CD14-positive monocyte (primary cell): ENCODE data around the gene IL5. TPM values are rescaled to one million over a fixed set of nuclear protein-coding genes. Genes with fewer than 3 reads are reported as not detected.
"Not testable (repeated sequence)": the region's sequence is repeated elsewhere in the genome, so short reads cannot be mapped to it uniquely, and the experiment has no call there.

Experiments used
- DNase-seq, 3 donors: peaks; one replicate each; pipeline ENCODE4 v3.0.0-alpha.2; 2011 to 2022
- H2AFZ ChIP-seq: 2 replicates; pipeline ENCODE4 v1.6.0; 2012; ENCODE audit warnings: mild to moderate bottlenecking, low read depth, low read length, inconsistent platforms; ENCODE audit not compliant: insufficient read depth, poor library complexity, severe bottlenecking
- H3K27ac ChIP-seq, 2 donors: 1 replicate in 1 of 2; 2 replicates in 1 of 2; pipeline ENCODE4 v1.5.1; 2012 to 2013; ENCODE audit warnings: low read length in 2 of 2, control low read depth in 1 of 2, inconsistent platforms in 1 of 2, low read depth in 1 of 2, mild to moderate bottlenecking in 1 of 2
- H3K27me3 ChIP-seq, 2 donors: one replicate each; pipeline versions ENCODE4 v1.6.0 to v1.6.1; 2011 to 2013; ENCODE audit warnings: low read length in 2 of 2; ENCODE audit not compliant: control insufficient read depth in 2 of 2, insufficient read depth in 2 of 2
- H3K36me3 ChIP-seq, 2 donors: replicated peaks in 1 of 2; 1 replicate in 1 of 2; 2 replicates in 1 of 2; pipeline versions ENCODE4 v1.5.1 to v1.6.1; 2012 to 2013; ENCODE audit warnings: low read length in 2 of 2, control low read depth in 1 of 2, inconsistent platforms in 1 of 2, mild to moderate bottlenecking in 1 of 2; ENCODE audit not compliant: insufficient read depth in 2 of 2, control insufficient read depth in 1 of 2
- H3K4me1 ChIP-seq, 2 donors: 1 replicate in 1 of 2; 2 replicates in 1 of 2; pipeline versions ENCODE4 v1.5.1 to v1.6.1; 2012 to 2013; ENCODE audit warnings: low read length in 2 of 2, control low read depth in 1 of 2, inconsistent platforms in 1 of 2, mild to moderate bottlenecking in 1 of 2, moderate library complexity in 1 of 2; ENCODE audit not compliant: insufficient read depth in 2 of 2, control insufficient read depth in 1 of 2
- H3K4me2 ChIP-seq: replicated peaks from 2 replicates; pipeline ENCODE3; 2012; ENCODE audit warnings: low read length, moderate library complexity, mild to moderate bottlenecking; ENCODE audit not compliant: poor library complexity, severe bottlenecking; ENCODE audit errors: extremely low read depth
- H3K4me3 ChIP-seq, 3 experiments: fragments of 200-600 bp in 1 of 3; sonication (generic) in 1 of 3; replicated peaks in 1 of 3; 1 replicate in 2 of 3; 2 replicates in 1 of 3; pipeline ENCODE4 v1.5.1; 2011 to 2013; ENCODE audit warnings: low read length in 3 of 3, mild to moderate bottlenecking in 3 of 3, control low read depth in 2 of 3, low read depth in 2 of 3, inconsistent platforms in 1 of 3, moderate library complexity in 1 of 3
- H3K79me2 ChIP-seq: 2 replicates; pipeline ENCODE4 v1.6.0; 2012; ENCODE audit warnings: mild to moderate bottlenecking, control low read depth, inconsistent platforms, low read length, moderate library complexity; ENCODE audit not compliant: insufficient read depth
- H3K9ac ChIP-seq: 2 replicates; pipeline ENCODE4 v1.6.0; 2017; ENCODE audit warnings: low read length, mild to moderate bottlenecking; ENCODE audit not compliant: insufficient read depth, poor library complexity, severe bottlenecking
- H3K9me3 ChIP-seq, 2 donors: replicated peaks in 1 of 2; 1 replicate in 1 of 2; 2 replicates in 1 of 2; pipeline versions ENCODE4 v1.5.1 to v1.6.1; 2012 to 2013; ENCODE audit warnings: low read length in 2 of 2, control low read depth in 1 of 2; ENCODE audit not compliant: control insufficient read depth in 1 of 2, insufficient read depth in 1 of 2
- H4K20me1 ChIP-seq: 2 replicates; pipeline ENCODE4 v1.6.0; 2012; ENCODE audit warnings: mild to moderate bottlenecking, low read length, control low read depth, moderate library complexity; ENCODE audit not compliant: insufficient read depth
- H3K27ac Mint-ChIP-seq, 7 donors: one replicate each; pipeline ENCODE4 v1.8.0; 2020; ENCODE audit warnings: mild to moderate bottlenecking in 7 of 7, mixed read lengths in 7 of 7, moderate library complexity in 6 of 7, inconsistent platforms in 2 of 7
- H3K27me3 Mint-ChIP-seq, 3 donors: one replicate each; pipeline ENCODE4 v1.8.0; 2021 to 2022; ENCODE audit warnings: low read depth in 3 of 3, mild to moderate bottlenecking in 3 of 3, mixed read lengths in 3 of 3, moderate library complexity in 3 of 3, inconsistent platforms in 1 of 3
- H3K36me3 Mint-ChIP-seq, 2 donors: one replicate each; pipeline ENCODE4 v1.8.0; 2020; ENCODE audit warnings: mixed read lengths in 2 of 2, inconsistent platforms in 1 of 2, mild to moderate bottlenecking in 1 of 2
- H3K4me1 Mint-ChIP-seq: one replicate; pipeline ENCODE4 v1.8.0; 2020; ENCODE audit warnings: mild to moderate bottlenecking, mixed read lengths
- H3K4me3 Mint-ChIP-seq, 2 donors: one replicate each; pipeline ENCODE4 v1.8.0; 2020; ENCODE audit warnings: mild to moderate bottlenecking in 2 of 2, mixed read lengths in 2 of 2, moderate library complexity in 1 of 2
- H3K9me3 Mint-ChIP-seq, 7 donors: one replicate each; pipeline ENCODE4 v1.8.0; 2020 to 2022; ENCODE audit warnings: mixed read lengths in 7 of 7, mild to moderate bottlenecking in 6 of 7, moderate library complexity in 6 of 7, inconsistent platforms in 2 of 7
- CTCF ChIP-seq: fragments of 200-600 bp; IDR thresholded peaks from one replicate; pipeline ENCODE4 v1.8.0; 2022; ENCODE audit warnings: antibody characterized with exemption, mild to moderate bottlenecking
- WGBS: methylation state at CpG from one replicate; pipeline ENCODE4 v1.1.5; 2013; ENCODE audit warnings: missing lambda C conversion rate; ENCODE audit not compliant: insufficient coverage; 5-methylcytosine and 5-hydroxymethylcytosine counted together
- intact Hi-C, 2 donors: fragments of 100-400 bp; cut with micrococcal nuclease; formaldehyde crosslinking; loops; one replicate each; pipeline versions ENCODE4 v1.15.0 to v1.15.1; 2023
- polyA plus RNA-seq, 3 donors: library from polyadenylated mRNA; depleted of rRNA in 1 of 3; unstranded in 2 of 3; stranded (reverse) in 1 of 3; fragments of 300-500 nt in 2 of 3; fragments of >200 nt in 1 of 3; fragmentation: Illumina TruSeq in 2 of 3; gene quantifications; 1 replicate in 2 of 3; 2 replicates in 1 of 3; pipeline ENCODE4 v1.2.3, GENCODE V29; 2012 to 2021

Gene IL5
- polyA plus RNA-seq, 3 donors: not detected

GRCh38 chr5:132556153-132556762 is 12.9 kb upstream of the IL5 start:
- H3K9me3 Mint-ChIP-seq: peaks cover 0 to 20% (median 5%) of the 10 kb centered on the region in 7 donors

GRCh38 chr5:132549576-132549975 is 6.3 kb upstream of the IL5 start:
- H3K79me2 ChIP-seq: no peaks in the 10 kb centered on the region
- Mint-ChIP-seq H3K27me3 (peaks cover 7 to 9% (median 7%) of the 10 kb centered on the region in 3 donors), H3K4me3 (no peak overlapping the region), H3K36me3 (no peaks in the 10 kb centered on the region), H3K9me3 (peaks cover 0 to 11% (median 2%) of the 10 kb centered on the region in 7 donors), H3K27ac (no peak overlapping the region), H3K4me1 (no peaks in the 10 kb centered on the region)
- no peak overlapping the region for H3K4me2 ChIP-seq
- no peaks in the 10 kb centered on the region for H3K27me3 ChIP-seq
- H2AFZ ChIP-seq: no peak overlapping the region
- H3K36me3 ChIP-seq: no peaks in the 10 kb centered on the region
- no peaks in the 10 kb centered on the region for H3K4me1 ChIP-seq
- WGBS: no CpG with 5 or more reads among the region's 2 CpGs
- no peak overlapping the region for H3K9ac ChIP-seq
- no peak for TF ChIP-seq CTCF
- no peaks in the 10 kb centered on the region for H3K9me3 ChIP-seq
- no peak overlapping the region for H3K4me3 ChIP-seq
- no peak overlapping the region for H3K27ac ChIP-seq
- intact Hi-C loops: no loop called here
- H4K20me1 ChIP-seq: no peaks in the 10 kb centered on the region
- DNase-seq: no peak

More at GRCh38 chr5:132556153-132556762, 12.9 kb upstream of the IL5 start:
- H3K79me2 ChIP-seq: peaks cover 25% of the 10 kb centered on the region
- 60% methylated on average over 4 of the region's 15 CpGs for WGBS
- peaks cover 0 to 6% of the 10 kb centered on the region in 2 donors for H3K9me3 ChIP-seq
- intact Hi-C loops: no loop called here
- H3K4me2 ChIP-seq: peak overlapping the region; percentile 93
- peak overlapping the region; percentile 84 to 94 (median 93) for H3K27ac Mint-ChIP-seq
- TF ChIP-seq CTCF: no peak
- H3K36me3 ChIP-seq: peaks cover 12 to 16% of the 10 kb centered on the region in 2 donors
- H4K20me1 ChIP-seq: no peaks in the 10 kb centered on the region
- H3K4me3 ChIP-seq: peak overlapping the region; percentile 72 to 88 (median 74)
- DNase-seq: no peak
- H3K4me1 Mint-ChIP-seq: peaks cover 16% of the 10 kb centered on the region
- peak overlapping the region; percentile 87 for H3K9ac ChIP-seq
- H3K27ac ChIP-seq: peak overlapping the region; percentile 75 to 90
- peaks cover 12 to 22% of the 10 kb centered on the region in 2 donors for H3K4me1 ChIP-seq
- peak overlapping the region; percentile 98 to 99 for H3K4me3 Mint-ChIP-seq
- H3K27me3 ChIP-seq: no peaks in the 10 kb centered on the region
- H3K27me3 Mint-ChIP-seq: peaks cover 2 to 9% (median 5%) of the 10 kb centered on the region in 3 donors
- H2AFZ ChIP-seq: peak overlapping the region; percentile 98
- peaks cover 3 to 4% of the 10 kb centered on the region in 2 donors for H3K36me3 Mint-ChIP-seq

- H3K27me3 ChIP-seq, H3K4me3 Mint-ChIP-seq, H3K4me2 ChIP-seq, H2AFZ ChIP-seq, H3K79me2 ChIP-seq, intact Hi-C loops, H4K20me1 ChIP-seq, H3K4me3 ChIP-seq, H3K9me3 Mint-ChIP-seq, H3K4me1 Mint-ChIP-seq, H3K27ac ChIP-seq, H3K27ac Mint-ChIP-seq, H3K36me3 ChIP-seq, H3K9me3 ChIP-seq, H3K36me3 Mint-ChIP-seq, DNase-seq, H3K4me1 ChIP-seq, H3K9ac ChIP-seq: not testable (repeated sequence)
- no CpG with 5 or more reads among the region's 7 CpGs for WGBS
- H3K27me3 Mint-ChIP-seq: peaks cover 7 to 10% (median 7%) of the 10 kb centered on the region in 3 donors
Observed at GRCh38 chr5:132548834-132549233, 5.5 kb upstream of the IL5 start.
